ENCODE results near the gene OR1J4. TPM values are rescaled to one million over a fixed set of nuclear protein-coding genes. Genes with fewer than 3 reads are reported as not detected.

Gene OR1J4
- total RNA-seq (2022; extraction: Qiagen RNA extraction; ENCODE audit: low read depth) = not detected in 5 replicates

GRCh38 chr9:122518841-122519240 is at the start of gene OR1J4:
Gene OR1J4, plus strand, starts transcription at chr9:122519141. Its CDS starts 0 bp downstream, at chr9:122519141.

GRCh38 chr9:122477826-122478225 is 41.1 kb upstream of the OR1J4 start, which contains the start of gene OR1J1:
Gene OR1J1, minus strand, starts transcription at chr9:122477926. Its CDS starts 0 bp downstream, at chr9:122477926.

GRCh38 chr9:122510502-122510901 is 8.4 kb upstream of the OR1J4 start, which contains the start of gene OR1J2:
Gene OR1J2, plus strand, starts transcription at chr9:122510802. Its CDS starts 0 bp downstream, at chr9:122510802.

GRCh38 chr9:122527193-122527592 is 8.3 kb downstream of the OR1J4 start, which contains the start of gene OR1N1:
Gene OR1N1, minus strand, starts transcription at chr9:122527293. Its CDS starts 0 bp downstream, at chr9:122527293.

GRCh38 chr9:122552812-122553211 is 33.9 kb downstream of the OR1J4 start, which contains the start of gene OR1N2:
Gene OR1N2, plus strand, starts transcription at chr9:122553112. Its CDS starts 100 bp downstream, at chr9:122553212.

Other genes starting within 250 kb of the OR1J4 start
- 0.96 to 1.5 TPM (median 1.3 TPM) in 5 replicates for gene PTGS1, start 148.1 kb upstream of the OR1J4 start, total RNA-seq (2022; extraction: Qiagen RNA extraction; ENCODE audit: low read depth)
- not detected in 5 replicates for gene OR1J1, start 41.2 kb upstream of the OR1J4 start, total RNA-seq (2022; extraction: Qiagen RNA extraction; ENCODE audit: low read depth)
- not detected in 5 replicates for gene OR1J2, start 8.3 kb upstream of the OR1J4 start, total RNA-seq (2022; extraction: Qiagen RNA extraction; ENCODE audit: low read depth)
- gene OR1N1, start 8.2 kb downstream of the OR1J4 start, total RNA-seq (2022; extraction: Qiagen RNA extraction; ENCODE audit: low read depth) = not detected in 5 replicates
- gene OR1N2, start 34.0 kb downstream of the OR1J4 start, total RNA-seq (2022; extraction: Qiagen RNA extraction; ENCODE audit: low read depth) = not detected in 5 replicates
- gene OR1L8, start 64.2 kb downstream of the OR1J4 start, total RNA-seq (2022; extraction: Qiagen RNA extraction; ENCODE audit: low read depth) = not detected in 5 replicates
- not detected in 5 replicates for gene OR1Q1, start 95.6 kb downstream of the OR1J4 start, total RNA-seq (2022; extraction: Qiagen RNA extraction; ENCODE audit: low read depth)
- gene OR1B1, start 138.5 kb downstream of the OR1J4 start, total RNA-seq (2022; extraction: Qiagen RNA extraction; ENCODE audit: low read depth) = not detected in 5 replicates
- not detected in 5 replicates for gene OR1L1, start 142.6 kb downstream of the OR1J4 start, total RNA-seq (2022; extraction: Qiagen RNA extraction; ENCODE audit: low read depth)
- not detected in 5 replicates for gene OR1L3, start 156.0 kb downstream of the OR1J4 start, total RNA-seq (2022; extraction: Qiagen RNA extraction; ENCODE audit: low read depth)
- not detected in 5 replicates for gene OR1L4, start 204.8 kb downstream of the OR1J4 start, total RNA-seq (2022; extraction: Qiagen RNA extraction; ENCODE audit: low read depth)
- gene OR1L6, start 223.2 kb downstream of the OR1J4 start, total RNA-seq (2022; extraction: Qiagen RNA extraction; ENCODE audit: low read depth) = not detected in 5 replicates

Measured in A549 treated with RU486 at 1 μM for 4 hours (cell line).